ENCODE results near the gene TMEM53.

DNA sequence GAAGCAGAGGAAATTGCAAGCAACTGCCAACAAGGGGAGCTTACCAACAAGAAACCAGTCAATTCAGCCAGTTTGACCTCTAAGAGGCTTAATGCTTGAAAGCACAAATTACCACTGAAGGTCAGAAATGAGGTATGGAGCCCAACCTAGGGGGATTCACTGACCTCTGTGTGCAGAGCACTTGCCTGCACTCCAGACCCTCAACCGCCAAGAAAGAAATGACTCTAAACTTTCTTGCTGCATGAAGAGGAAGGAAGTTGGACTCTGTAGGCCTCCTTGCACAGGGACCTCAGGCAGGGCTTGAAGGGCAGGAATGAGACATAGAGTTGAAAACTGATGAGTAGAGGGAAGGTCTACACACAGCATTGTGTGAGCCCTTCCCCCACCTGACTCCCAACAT, 10.2 kb upstream of the TMEM53 start:
- TF ChIP-seq, protein P1, sequence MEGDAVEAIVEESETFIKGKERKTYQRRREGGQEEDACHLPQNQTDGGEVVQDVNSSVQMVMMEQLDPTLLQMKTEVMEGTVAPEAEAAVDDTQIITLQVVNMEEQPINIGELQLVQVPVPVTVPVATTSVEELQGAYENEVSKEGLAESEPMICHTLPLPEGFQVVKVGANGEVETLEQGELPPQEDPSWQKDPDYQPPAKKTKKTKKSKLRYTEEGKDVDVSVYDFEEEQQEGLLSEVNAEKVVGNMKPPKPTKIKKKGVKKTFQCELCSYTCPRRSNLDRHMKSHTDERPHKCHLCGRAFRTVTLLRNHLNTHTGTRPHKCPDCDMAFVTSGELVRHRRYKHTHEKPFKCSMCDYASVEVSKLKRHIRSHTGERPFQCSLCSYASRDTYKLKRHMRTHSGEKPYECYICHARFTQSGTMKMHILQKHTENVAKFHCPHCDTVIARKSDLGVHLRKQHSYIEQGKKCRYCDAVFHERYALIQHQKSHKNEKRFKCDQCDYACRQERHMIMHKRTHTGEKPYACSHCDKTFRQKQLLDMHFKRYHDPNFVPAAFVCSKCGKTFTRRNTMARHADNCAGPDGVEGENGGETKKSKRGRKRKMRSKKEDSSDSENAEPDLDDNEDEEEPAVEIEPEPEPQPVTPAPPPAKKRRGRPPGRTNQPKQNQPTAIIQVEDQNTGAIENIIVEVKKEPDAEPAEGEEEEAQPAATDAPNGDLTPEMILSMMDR (IDR thresholded peaks at IDR 0.05) = no peak
- no peak for TF ChIP-seq POLR2A (IDR thresholded peaks at IDR 0.05)
